Activated naive CD4-positive, alpha-beta T cell treated with anti-CD3 and anti-CD28 coated beads, Interleukin-2, amount 50 U/mL, for 72 hours (primary cell): ENCODE results near the gene RPTOR. TPM values are rescaled to one million over a fixed set of nuclear protein-coding genes. Genes with fewer than 3 reads are reported as not detected.
A peak's percentile ranks its signal among the peaks of the same experiment; 100 is the strongest.

Experiments
- ATAC-seq, 2 donors: fragments of 150-1000 bp; cut with Tn5 transposase; 2 replicates each; pipeline ENCODE4 v1.10.0; 2021; ENCODE audit warnings: mild to moderate bottlenecking in 2 of 2, moderate library complexity in 2 of 2
- DNase-seq, 2 donors: peaks; one replicate each; pipeline ENCODE4 v3.0.0; 2021 to 2022; ENCODE audit warnings: low spot score in 2 of 2
- H3K27ac Mint-ChIP-seq, 2 donors: one replicate each; pipeline ENCODE4 v1.8.0; 2022; ENCODE audit warnings: mild to moderate bottlenecking in 2 of 2, mixed read lengths in 2 of 2
- H3K36me3 Mint-ChIP-seq, 2 donors: one replicate each; pipeline ENCODE4 v1.8.0; 2022; ENCODE audit warnings: mixed read lengths in 2 of 2
- H3K9me3 Mint-ChIP-seq, 2 donors: one replicate each; pipeline ENCODE4 v1.8.0; 2022; ENCODE audit warnings: mixed read lengths in 2 of 2
- total RNA-seq, 2 donors: library from RNA; stranded (reverse); gene quantifications; one replicate each; pipeline ENCODE4 v1.2.3, GENCODE V29; 2022

RPTOR gene
- total RNA-seq, 2 donors from 2014 or later, result 59.5 to 128 TPM

GRCh38 chr17:80594431-80595269, 50.0 kb downstream of the RPTOR start:
- ATAC-seq (no peak), DNase-seq (no peak)
- Mint-ChIP-seq H3K36me3 (peaks cover 0 to 16% of the 10 kb centered on the region in 2 donors), H3K27ac (peak overlapping the region; percentile 23 to 38), H3K9me3 (peaks cover 0 to 4% of the 10 kb centered on the region in 2 donors)

GRCh38 chr17:80596760-80597608, 52.3 kb downstream of the RPTOR start:
- peaks cover 0 to 30% of the 10 kb centered on the region in 2 donors for H3K36me3 Mint-ChIP-seq
- peak; percentile 98 to 99 for ATAC-seq
- peaks cover 0 to 4% of the 10 kb centered on the region in 2 donors for H3K9me3 Mint-ChIP-seq
- DNase-seq, result peak in 1 of 2 donors; percentile 40
- H3K27ac Mint-ChIP-seq, result peak overlapping the region; percentile 74 to 88

GRCh38 chr17:80598813-80599545, 54.3 kb downstream of the RPTOR start:
- DNase-seq, result no peak
- Mint-ChIP-seq H3K36me3 (peaks cover 6 to 37% of the 10 kb centered on the region in 2 donors), H3K27ac (peak overlapping the region; percentile 82 to 91), H3K9me3 (peaks cover 0 to 12% of the 10 kb centered on the region in 2 donors)
- no peak for ATAC-seq

- ATAC-seq (peak in 1 of 2 donors; percentile 33), DNase-seq (no peak)
- Mint-ChIP-seq H3K9me3 (peaks cover 0 to 12% of the 10 kb centered on the region in 2 donors), H3K36me3 (peaks cover 6 to 44% of the 10 kb centered on the region in 2 donors), H3K27ac (peak overlapping the region; percentile 82 to 91)
These were observed 55.1 kb downstream of the RPTOR start for GRCh38 chr17:80599546-80600305.

GRCh38 chr17:80601146-80601545, 56.5 kb downstream of the RPTOR start:
- ATAC-seq (no peak), DNase-seq (no peak)
- Mint-ChIP-seq H3K27ac (no peak overlapping the region), H3K36me3 (peaks cover 6 to 46% of the 10 kb centered on the region in 2 donors), H3K9me3 (peaks cover 0 to 12% of the 10 kb centered on the region in 2 donors)

GRCh38 chr17:80603396-80603795, 58.8 kb downstream of the RPTOR start:
- no peak for ATAC-seq
- DNase-seq, result no peak
- H3K36me3 Mint-ChIP-seq, result peaks cover 6 to 47% of the 10 kb centered on the region in 2 donors
- peak overlapping the region in 1 of 2 donors; percentile 96 for H3K27ac Mint-ChIP-seq
- H3K9me3 Mint-ChIP-seq, result peaks cover 0 to 7% of the 10 kb centered on the region in 2 donors

GRCh38 chr17:80604009-80604669, 59.5 kb downstream of the RPTOR start:
- Mint-ChIP-seq H3K27ac (peak overlapping the region; percentile 95 to 96), H3K36me3 (peaks cover 6 to 45% of the 10 kb centered on the region in 2 donors), H3K9me3 (peaks cover 0 to 7% of the 10 kb centered on the region in 2 donors)
- ATAC-seq (no peak), DNase-seq (no peak)

GRCh38 chr17:80604670-80605010, 60.0 kb downstream of the RPTOR start:
- H3K36me3 Mint-ChIP-seq, result peaks cover 6 to 45% of the 10 kb centered on the region in 2 donors
- ATAC-seq (peak in 1 of 2 donors; percentile 1), DNase-seq (no peak)
- peaks cover 0 to 7% of the 10 kb centered on the region in 2 donors for H3K9me3 Mint-ChIP-seq
- peak overlapping the region; percentile 95 to 96 for H3K27ac Mint-ChIP-seq

GRCh38 chr17:80605326-80606066, 60.9 kb downstream of the RPTOR start:
- peaks cover 0 to 12% of the 10 kb centered on the region in 2 donors for H3K9me3 Mint-ChIP-seq
- DNase-seq, result peak; percentile 74 to 85
- peak; percentile 99 for ATAC-seq
- H3K36me3 Mint-ChIP-seq, result peaks cover 10 to 44% of the 10 kb centered on the region in 2 donors
- peak overlapping the region; percentile 95 to 96 for H3K27ac Mint-ChIP-seq

GRCh38 chr17:80608326-80608725, 63.7 kb downstream of the RPTOR start:
- ATAC-seq (no peak), DNase-seq (no peak)
- Mint-ChIP-seq H3K9me3 (peaks cover 0 to 5% of the 10 kb centered on the region in 2 donors), H3K36me3 (peaks cover 4 to 44% of the 10 kb centered on the region in 2 donors), H3K27ac (no peak overlapping the region)

- Mint-ChIP-seq H3K27ac (peak overlapping the region; percentile 12 to 27), H3K9me3 (peaks cover 0 to 5% of the 10 kb centered on the region in 2 donors), H3K36me3 (peaks cover 4 to 33% of the 10 kb centered on the region in 2 donors)
- no peak for DNase-seq
- ATAC-seq, result no peak
These were observed 65.1 kb downstream of the RPTOR start for GRCh38 chr17:80609757-80610156.

GRCh38 chr17:80611816-80612215, 67.2 kb downstream of the RPTOR start:
- Mint-ChIP-seq H3K9me3 (peaks cover 0 to 5% of the 10 kb centered on the region in 2 donors), H3K36me3 (peaks cover 4 to 27% of the 10 kb centered on the region in 2 donors), H3K27ac (no peak overlapping the region)
- DNase-seq (no peak), ATAC-seq (no peak)

- DNase-seq (no peak), ATAC-seq (no peak)
- H3K27ac Mint-ChIP-seq, result peak overlapping the region; percentile 6 to 40
- peaks cover 0 to 5% of the 10 kb centered on the region in 2 donors for H3K9me3 Mint-ChIP-seq
- peaks cover 4 to 24% of the 10 kb centered on the region in 2 donors for H3K36me3 Mint-ChIP-seq
These were observed 68.5 kb downstream of the RPTOR start for GRCh38 chr17:80612997-80613731.

- DNase-seq (no peak), ATAC-seq (no peak)
- Mint-ChIP-seq H3K9me3 (peaks cover 0 to 5% of the 10 kb centered on the region in 2 donors), H3K27ac (peak overlapping the region in 1 of 2 donors; percentile 40), H3K36me3 (peaks cover 4 to 24% of the 10 kb centered on the region in 2 donors)
These were observed 69.1 kb downstream of the RPTOR start for GRCh38 chr17:80613732-80614071.
